ENCODE measurements around the gene AEBP2.

DNA sequence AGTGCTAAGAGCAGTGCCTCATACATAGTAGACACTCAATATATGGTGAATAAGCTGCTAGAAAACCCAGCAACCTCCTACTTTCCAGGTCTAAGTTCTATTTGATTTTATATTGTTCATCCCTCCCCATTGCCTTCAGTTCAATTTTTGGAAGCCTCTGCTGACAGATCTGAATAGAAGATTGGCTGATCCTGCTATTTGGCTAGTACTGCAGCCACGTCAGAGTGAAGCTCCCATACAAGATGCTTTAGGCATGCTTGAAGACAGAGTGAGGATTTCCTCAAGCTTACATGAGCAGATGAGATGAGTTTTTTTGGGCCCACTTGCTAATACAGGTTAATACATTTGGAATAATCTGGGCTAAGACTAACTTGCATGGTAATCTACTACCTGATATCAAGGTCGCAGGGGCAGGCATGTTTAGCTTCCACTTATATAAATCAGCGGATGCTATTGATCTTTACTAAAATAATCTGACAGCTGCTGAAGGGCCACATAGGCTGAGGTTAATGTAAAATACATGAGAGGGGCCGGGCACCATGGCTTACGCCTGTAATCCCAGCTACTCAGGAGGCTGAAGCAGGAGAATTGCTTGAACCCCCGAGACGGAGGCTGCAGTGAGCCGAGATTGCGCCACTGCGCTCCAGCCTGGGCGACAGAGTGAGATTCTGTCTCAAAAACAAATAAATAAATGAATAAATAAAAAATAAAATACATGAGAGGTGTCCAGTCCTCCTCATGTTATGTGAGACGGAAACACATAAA is 15.9 kb upstream of the AEBP2 start:
- TF ChIP-seq EZH2 (IDR thresholded peaks at IDR 0.05) (no peak), POLR2AphosphoS5 (IDR thresholded peaks at IDR 0.05; ENCODE audit: borderline replicate concordance, low read depth, low read length) (no peak)
